ENCODE data around the gene DUSP21.
"Not testable (repeated sequence)": the region's sequence is repeated elsewhere in the genome, so short reads cannot be mapped to it uniquely, and the experiment has no call there.

Gene DUSP21

DNA sequence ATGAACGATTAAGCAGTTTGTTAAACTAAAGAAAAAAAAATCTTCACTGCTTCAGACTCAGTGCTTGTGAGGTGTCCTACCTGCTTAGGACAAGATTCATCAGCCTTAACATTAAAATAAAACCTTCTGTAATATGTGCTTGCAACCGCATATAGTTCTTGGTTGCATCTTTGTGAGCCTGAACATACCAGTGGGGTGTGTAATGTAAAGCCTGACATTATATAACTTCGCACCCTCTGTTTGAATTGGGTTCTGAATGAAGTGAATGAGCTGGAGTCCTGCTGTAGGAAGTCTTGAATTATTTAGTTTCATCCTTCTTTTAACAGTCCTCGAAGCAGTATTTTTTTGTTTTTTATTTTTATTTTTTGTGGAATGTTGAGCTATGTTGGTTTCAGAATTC is 32.3 kb downstream of the DUSP21 start:
- DNase-seq (ENCODE audit: low read depth in 2 of 2), result no peak

DNA sequence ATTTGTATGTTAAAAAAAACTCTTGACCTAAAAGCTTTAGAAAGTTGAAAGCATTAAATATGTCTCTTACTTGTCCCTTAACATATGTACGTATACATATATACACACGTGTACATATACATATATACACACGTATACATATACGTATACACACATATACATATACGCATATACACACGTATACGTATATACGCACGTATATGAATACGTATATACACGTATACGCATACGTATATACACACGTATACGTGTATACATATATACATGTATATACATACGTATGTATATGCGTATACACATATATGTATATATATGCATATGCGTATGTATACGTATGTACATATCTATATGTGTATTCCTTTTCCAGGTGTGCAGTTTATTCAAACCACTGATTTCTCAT is 32.9 kb downstream of the DUSP21 start:
- no peak for DNase-seq (ENCODE audit: low read depth in 2 of 2)

- no peak for DNase-seq (ENCODE audit: low read depth in 2 of 2)
Measured at GRCh38 chrX:44878780-44879179, 35.0 kb downstream of the DUSP21 start.

- no peak for DNase-seq (ENCODE audit: low read depth in 2 of 2)
Measured at GRCh38 chrX:44881549-44881948, 37.7 kb downstream of the DUSP21 start.

GRCh38 chrX:44882635-44883034 is 38.8 kb downstream of the DUSP21 start:
- DNase-seq (ENCODE audit: low read depth in 2 of 2), result no peak

- DNase-seq (ENCODE audit: low read depth in 2 of 2), result no peak
Measured at GRCh38 chrX:44884944-44885343, 41.1 kb downstream of the DUSP21 start.

DNA sequence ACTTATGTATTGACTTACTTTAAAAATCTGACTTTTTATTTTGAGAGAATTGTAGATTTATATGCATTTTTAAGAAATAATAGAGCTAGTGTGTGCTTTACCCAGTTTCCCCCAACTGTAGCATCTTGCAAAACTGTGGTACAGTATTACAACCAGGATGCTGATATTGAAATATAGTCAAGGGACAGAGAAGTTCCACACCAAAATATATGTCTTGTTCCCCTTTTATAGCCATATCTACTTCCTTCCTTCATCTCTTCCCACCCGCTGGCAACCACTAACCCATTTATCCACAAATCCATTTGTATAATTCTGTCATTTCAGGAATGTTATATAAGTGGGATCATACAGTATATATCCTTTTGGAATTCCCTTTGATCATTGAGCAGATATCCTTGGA is 46.0 kb downstream of the DUSP21 start:
- no peak for DNase-seq (ENCODE audit: low read depth in 2 of 2)

DNA sequence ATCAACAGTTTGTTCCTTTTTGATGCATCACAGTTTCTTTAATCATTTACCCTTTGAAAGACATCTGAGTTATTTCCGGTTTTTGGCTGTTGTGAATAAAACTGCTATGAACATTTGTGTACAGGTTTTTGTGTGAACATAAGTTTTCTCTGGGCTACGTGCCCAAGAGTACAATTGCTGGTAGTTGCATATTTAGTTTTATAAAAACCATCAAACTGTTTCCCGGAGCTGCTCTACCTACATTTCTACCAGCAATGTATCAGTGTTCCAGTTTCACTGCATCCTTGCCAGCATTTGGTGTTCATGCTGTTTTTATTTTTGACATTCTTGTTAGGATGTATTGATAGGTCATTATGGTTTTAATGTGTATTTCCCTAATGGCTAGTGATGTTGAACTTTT is 46.4 kb downstream of the DUSP21 start:
- no peak for DNase-seq (ENCODE audit: low read depth in 2 of 2)

DNA sequence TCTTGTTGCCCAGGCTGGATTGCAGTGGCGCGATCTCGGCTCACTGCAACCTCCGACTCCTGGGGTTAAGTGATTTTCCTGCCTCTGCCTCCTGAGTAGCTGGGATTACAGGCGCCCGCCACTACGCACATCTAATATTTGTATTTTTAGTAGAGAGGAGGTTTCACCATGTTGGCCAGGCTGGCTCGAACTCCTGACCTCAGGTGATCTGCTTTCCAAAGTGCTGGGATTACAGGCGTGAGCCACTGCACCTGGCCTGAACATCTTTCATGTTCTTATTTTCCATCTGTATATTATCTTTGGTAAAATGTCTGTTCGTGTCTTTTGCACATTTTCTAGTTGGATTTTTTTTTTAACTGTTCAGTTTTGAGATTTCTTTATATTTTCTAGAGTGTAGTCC is 46.9 kb downstream of the DUSP21 start:
- not testable (repeated sequence) for DNase-seq (ENCODE audit: low read depth in 2 of 2)

- no peak for DNase-seq (ENCODE audit: low read depth in 2 of 2)
Measured at GRCh38 chrX:44891642-44892041, 47.8 kb downstream of the DUSP21 start.

All from stimulated activated CD8-positive, alpha-beta memory T cell treated with anti-CD3 and anti-CD28 coated beads, Interleukin-2, amount 100 ng/mL, for 1 hour (primary cell).